Stimulated activated CD8-positive, alpha-beta memory T cell treated with anti-CD3 and anti-CD28 coated beads, Interleukin-2, amount 100 ng/mL, for 48 hours (primary cell): ENCODE data around the gene AGGF1.
"Not testable (repeated sequence)": the region's sequence is repeated elsewhere in the genome, so short reads cannot be mapped to it uniquely, and the experiment has no call there.

ENCODE experiments used
- DNase-seq, 2 donors: peaks; one replicate each; pipeline ENCODE4 v3.0.0-alpha.2; 2020; ENCODE audit warnings: low read depth in 2 of 2

AGGF1 gene

GRCh38 chr5:77022511-77023417 lies 7.4 kb upstream of the AGGF1 start:
- DNase-seq = no peak

- no peak for DNase-seq
These were observed 5.7 kb upstream of the AGGF1 start for GRCh38 chr5:77024490-77024889.

DNA sequence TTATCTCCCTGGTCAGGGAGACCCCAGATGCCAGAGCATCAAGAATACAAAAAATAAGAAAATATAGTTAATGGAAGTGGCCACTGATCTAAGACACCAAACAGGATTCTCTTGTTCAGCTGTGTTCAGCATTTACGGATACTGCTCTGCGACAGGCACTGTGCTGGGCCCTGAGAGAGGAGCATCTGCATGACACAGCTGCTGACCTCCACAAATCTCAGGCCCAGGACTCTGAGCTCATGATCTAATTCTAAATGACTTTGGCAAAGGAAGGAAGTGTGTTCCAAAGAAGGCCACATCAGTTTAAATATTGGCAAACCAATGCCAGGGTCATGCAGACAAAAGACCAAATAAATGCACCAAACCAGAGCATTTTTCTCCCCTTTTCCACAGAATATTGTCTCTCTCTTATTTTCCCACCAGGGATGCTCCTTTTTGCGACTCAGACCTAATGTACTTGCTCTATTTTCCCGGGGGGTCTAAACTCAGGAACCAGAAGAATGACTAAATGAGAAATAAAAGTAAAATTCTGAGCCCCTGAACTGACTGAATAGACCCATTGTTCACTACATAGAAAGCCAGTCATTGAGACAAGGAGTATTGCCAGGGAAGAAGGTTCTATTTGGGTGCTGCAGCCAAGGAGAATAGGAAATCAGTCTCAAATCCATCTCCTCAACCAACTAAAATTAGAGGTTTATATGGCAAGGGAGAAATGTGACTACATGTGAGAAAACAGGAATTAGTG lies 1.4 kb upstream of the AGGF1 start:
- no peak for DNase-seq

GRCh38 chr5:77029376-77029885 lies 773 bp upstream of the AGGF1 start:
- DNase-seq = no peak

DNA sequence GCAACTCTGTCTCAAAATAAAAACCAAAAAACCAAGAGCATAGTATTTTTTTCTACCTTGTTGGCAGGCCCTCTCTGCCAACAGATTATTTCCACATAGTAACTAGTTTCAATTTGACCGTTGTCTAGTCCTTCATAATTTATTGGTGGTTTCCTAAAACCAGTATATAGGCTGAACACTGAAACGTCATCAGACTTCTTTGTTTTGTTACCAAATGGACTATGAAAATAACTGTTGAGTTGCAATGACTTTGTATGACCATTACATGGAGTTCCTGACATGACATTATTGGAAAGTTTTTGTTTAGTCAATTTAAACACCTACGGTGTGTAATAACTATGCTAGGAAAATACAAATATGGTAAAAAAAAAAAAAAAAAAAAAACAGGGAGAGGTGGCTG lies 1.7 kb downstream of the AGGF1 start:
- no peak for DNase-seq

- DNase-seq = no peak
These were observed 2.4 kb downstream of the AGGF1 start for GRCh38 chr5:77032635-77033034.

- DNase-seq = no peak
These were observed 3.1 kb downstream of the AGGF1 start for GRCh38 chr5:77033338-77033737.

DNA sequence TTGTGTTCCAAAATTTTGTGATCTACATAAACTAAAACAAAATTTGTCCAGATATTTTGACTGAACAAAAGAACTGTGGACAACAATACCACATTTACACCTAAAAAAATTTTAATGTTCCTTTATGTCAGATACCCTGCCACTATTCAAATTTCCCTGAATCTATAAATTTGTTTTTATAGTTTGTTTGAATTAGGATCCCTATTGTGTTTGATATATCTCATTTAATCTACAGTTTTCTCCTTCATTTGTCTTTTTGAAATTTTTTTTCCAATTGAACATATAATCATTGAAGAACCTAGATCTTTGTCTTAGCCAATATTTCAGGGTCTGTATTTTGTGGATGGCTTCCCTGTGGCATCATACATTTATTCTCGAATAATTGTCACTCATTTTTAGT lies 5.7 kb downstream of the AGGF1 start:
- no peak for DNase-seq

GRCh38 chr5:77046416-77047073 lies 16.3 kb downstream of the AGGF1 start:
- no peak for DNase-seq

DNA sequence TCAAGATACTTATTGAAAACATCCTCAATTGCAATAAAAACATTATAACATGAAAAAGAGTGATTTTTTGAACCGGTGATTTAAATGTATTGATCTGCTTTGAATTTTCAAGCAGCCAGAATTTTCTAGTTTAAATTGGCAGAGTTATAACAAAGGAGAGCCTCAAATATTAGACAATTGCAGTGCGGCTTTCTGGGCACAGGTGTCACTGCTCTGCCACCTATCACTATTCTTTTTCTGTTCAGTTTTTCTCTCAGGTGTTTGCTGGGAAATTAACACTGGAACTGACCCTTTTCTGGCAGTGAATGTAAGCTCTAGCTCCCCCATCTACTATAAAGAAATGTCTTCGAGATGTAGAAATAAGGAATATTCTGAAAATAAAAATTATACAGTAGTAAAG lies 33.8 kb downstream of the AGGF1 start:
- no peak for DNase-seq

GRCh38 chr5:77065256-77065655 lies 35.1 kb downstream of the AGGF1 start:
- no peak for DNase-seq

- no peak for DNase-seq
These were observed 36.0 kb downstream of the AGGF1 start for GRCh38 chr5:77066184-77066583.

- no peak for DNase-seq
These were observed 36.7 kb downstream of the AGGF1 start for GRCh38 chr5:77066823-77067442.

GRCh38 chr5:77073667-77074066 lies 43.5 kb downstream of the AGGF1 start:
- DNase-seq = no peak

DNA sequence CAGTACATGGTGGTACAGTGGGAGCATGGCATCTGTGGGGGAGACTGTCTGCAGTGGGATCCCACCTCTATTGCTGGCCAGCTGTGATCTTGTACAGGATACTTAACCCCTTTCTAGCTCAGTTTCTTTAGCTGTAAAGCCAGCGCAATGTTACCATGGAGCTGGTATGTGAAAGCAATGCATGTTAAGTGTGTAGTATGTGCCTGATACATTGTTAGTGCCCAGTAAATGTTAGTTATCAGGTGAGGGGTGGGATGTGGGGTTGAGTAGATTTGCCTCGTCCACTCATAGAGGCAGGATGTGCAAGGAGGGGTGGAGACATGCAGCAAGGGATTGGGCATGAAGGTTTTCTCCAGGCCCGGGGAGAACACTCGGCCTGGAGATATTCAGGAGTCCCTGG lies 44.5 kb downstream of the AGGF1 start:
- no peak for DNase-seq

DNA sequence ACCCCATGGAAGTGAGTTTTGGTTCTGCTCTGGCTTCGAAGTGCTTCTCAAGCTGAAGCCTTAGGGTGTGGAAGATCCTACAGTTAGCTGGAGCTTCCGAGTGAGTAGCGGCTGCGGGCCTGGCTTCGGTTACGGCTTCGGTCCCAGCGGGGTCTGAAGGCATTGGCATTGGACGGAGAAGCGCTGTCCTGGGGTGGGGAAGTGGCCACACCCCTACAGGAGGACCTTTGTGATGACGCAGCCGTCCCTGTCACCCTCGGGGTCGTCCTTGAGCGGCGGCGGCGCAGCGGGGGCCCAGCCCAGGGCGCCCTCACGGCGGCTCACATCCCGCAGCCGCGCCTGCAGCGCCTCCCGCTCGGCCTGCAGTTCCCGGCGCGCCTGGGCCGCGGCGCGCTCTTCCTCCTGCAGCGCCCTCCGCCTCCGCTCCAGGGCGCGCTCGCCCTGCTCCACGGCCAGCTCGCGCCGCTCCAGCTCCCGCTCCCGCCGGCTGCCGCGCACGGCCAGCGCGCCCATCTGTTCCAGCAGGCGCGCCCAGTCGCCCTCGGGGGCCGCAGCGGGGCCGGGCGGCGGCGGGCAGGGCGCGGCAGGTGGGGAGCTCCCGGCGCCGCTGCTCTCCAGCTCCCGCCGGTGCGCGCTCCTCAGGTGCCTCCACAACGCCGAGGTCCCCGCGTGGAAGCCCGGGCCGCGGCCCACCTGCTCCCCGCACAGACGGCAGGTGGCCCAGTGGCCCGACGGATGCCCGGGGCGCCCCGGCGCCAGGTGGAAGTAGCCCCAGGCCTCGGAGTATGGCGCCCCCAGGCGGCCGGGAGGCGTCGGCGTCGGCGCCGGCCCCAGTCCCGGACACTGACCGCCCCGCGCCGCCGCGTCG lies 47.0 kb downstream of the AGGF1 start:
- DNase-seq = peak; percentile 50 to 58

DNA sequence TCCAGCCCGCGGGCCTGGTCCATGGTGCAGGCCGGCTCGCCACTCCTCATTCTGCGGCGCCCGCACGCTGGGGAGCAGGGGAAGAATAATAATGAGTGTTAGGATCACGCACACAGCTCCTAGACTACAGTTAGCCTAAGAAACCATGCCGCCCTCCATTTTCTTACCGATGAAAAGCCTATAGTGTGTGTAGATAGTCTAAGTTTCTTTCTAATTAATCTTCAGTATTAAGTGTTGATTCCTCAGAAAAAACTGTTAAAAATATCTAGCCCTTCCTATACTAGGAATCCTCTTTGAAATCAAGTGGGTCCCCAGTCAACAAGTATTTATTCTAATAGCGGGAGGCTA lies 47.6 kb downstream of the AGGF1 start:
- DNase-seq = no peak

DNA sequence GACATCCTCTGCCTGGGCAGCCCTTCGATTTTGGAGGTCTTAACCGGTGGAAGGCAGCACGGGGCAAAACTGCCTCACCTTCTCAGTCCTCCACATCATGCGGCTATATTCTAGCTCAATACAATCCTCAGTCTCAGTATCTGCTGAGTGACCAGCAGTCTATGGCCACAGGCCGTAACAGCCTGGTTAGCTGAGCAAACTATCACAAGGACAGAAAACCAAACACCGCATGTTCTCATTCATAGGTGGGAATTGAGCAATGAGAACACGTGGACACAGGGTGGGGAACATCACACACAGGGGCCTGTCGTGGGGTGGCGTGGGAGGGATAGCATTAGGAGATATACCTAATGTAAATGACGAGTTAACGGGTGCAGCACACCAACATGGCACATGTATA lies 50.3 kb downstream of the AGGF1 start:
- not testable (repeated sequence) for DNase-seq

DNA sequence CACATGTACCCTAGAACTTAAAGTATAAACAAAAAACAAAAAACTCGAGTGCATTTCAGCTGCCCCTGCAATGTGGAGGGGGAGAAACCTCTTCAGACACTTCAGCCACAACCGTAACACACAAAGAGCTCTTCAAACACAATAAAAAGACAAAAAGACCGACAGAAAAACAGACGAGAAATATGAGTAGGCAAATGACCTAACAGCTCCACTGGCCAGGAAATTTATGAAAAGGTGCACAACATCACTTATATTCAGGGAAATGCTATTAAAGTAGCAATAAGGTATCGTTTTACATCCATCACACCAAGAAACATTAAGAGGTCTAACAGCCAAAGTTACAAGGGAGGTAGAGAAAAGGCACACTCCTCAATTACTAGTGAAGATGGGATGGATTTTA lies 50.7 kb downstream of the AGGF1 start:
- no peak for DNase-seq

GRCh38 chr5:77082280-77082679 lies 52.1 kb downstream of the AGGF1 start:
- DNase-seq = no peak

GRCh38 chr5:77083088-77083487 lies 52.9 kb downstream of the AGGF1 start:
- no peak for DNase-seq
